HepG2 (cell line): ENCODE measurements around the gene TIAM2. TPM values are rescaled to one million over a fixed set of nuclear protein-coding genes. Genes with fewer than 3 reads are reported as not detected.
A peak's percentile ranks its signal among the peaks of the same experiment; 100 is the strongest.

Source experiments
- ATAC-seq: fragments of 200-7000 bp; cut with Tn5 transposase; 3 replicates; pipeline ENCODE4 v1.9.1; 2020; ENCODE audit warnings: mild to moderate bottlenecking, moderate library complexity
- BruUV-seq: library from RNA; stranded (reverse); fragments of 400-500 nt; replicated peaks from 2 replicates; lab custom pipeline; 2021; lab: Mats Ljungman, UMichigan
- CTCF ChIA-PET: fragments of 300-600 bp; formaldehyde crosslinking; extraction: SDS; loops from one replicate; lab custom pipeline; 2021; ENCODE audit warnings: low total read pairs, inconsistent platforms, low intra/inter-chr PET ratio; lab: Yijun Ruan, JAX
- POLR2A ChIA-PET: fragments of 350-600 bp; sonication (Branson Sonifier 250); formaldehyde crosslinking; loops from one replicate; lab custom pipeline; 2020; ENCODE audit warnings: antibody characterized with exemption, inconsistent platforms; lab: Yijun Ruan, JAX
- DNase-seq: peaks from one replicate; pipeline ENCODE4 v3.0.0-alpha.2; 2015; ENCODE audit warnings: low spot score
- FAIRE-seq: peaks from 3 replicates; lab custom pipeline; 2011; peaks lifted over from hg19 to GRCh38; lab: Jason Lieb, UNC
- H2AFZ ChIP-seq: one replicate; pipeline ENCODE4 v1.6.1; 2011; ENCODE audit warnings: low read length, inconsistent platforms
- H3K27ac ChIP-seq: fragments of 300-600 bp; 3 replicates; pipeline ENCODE4 v1.8.0; 2011; ENCODE audit warnings: mixed run types, mild to moderate bottlenecking, mixed read lengths, low read length, inconsistent platforms; ENCODE audit not compliant: insufficient read depth; ENCODE audit errors: extremely low read length
- H3K27me3 ChIP-seq, 2 experiments: fragments of 200-600 bp in 1 of 2; 2 replicates in 1 of 2; 3 replicates in 1 of 2; pipeline versions ENCODE4 v1.6.0 to v1.8.0; 2011; ENCODE audit warnings: low read length in 2 of 2, mild to moderate bottlenecking in 2 of 2, moderate library complexity in 2 of 2, inconsistent platforms in 1 of 2; ENCODE audit not compliant: insufficient read depth in 2 of 2, control insufficient read depth in 1 of 2
- H3K36me3 ChIP-seq, 2 experiments: fragments of 200-600 bp in 1 of 2; replicated peaks in 1 of 2; 2 replicates in 1 of 2; 3 replicates in 1 of 2; pipeline versions ENCODE4 v1.5.1 to v1.8.0; 2011; ENCODE audit warnings: low read length in 2 of 2, inconsistent platforms in 1 of 2; ENCODE audit not compliant: insufficient read depth in 2 of 2, control insufficient read depth in 1 of 2
- H3K4me1 ChIP-seq: 2 replicates; pipeline ENCODE4 v1.5.1; 2012; ENCODE audit warnings: low read length, inconsistent platforms; ENCODE audit not compliant: insufficient read depth
- H3K4me2 ChIP-seq: 2 replicates; pipeline ENCODE4 v1.6.0; 2011; ENCODE audit warnings: low read depth, low read length, inconsistent platforms
- H3K4me3 ChIP-seq, 3 experiments: fragments of 200-600 bp in 1 of 3; sonication (generic), shearing (Covaris generic) in 1 of 3; replicated peaks in 1 of 3; 2 replicates each; pipeline ENCODE4 v1.5.1; 2011 to 2016; ENCODE audit warnings: low read length in 3 of 3, inconsistent platforms in 2 of 3, low read depth in 2 of 3, mild to moderate bottlenecking in 2 of 3, control low read depth in 1 of 3, mixed read lengths in 1 of 3; ENCODE audit not compliant: insufficient read depth in 1 of 3
- H3K79me2 ChIP-seq: one replicate; pipeline ENCODE4 v1.6.1; 2011; ENCODE audit warnings: low read length, inconsistent platforms; ENCODE audit not compliant: insufficient read depth
- H3K9ac ChIP-seq: 2 replicates; pipeline ENCODE4 v1.6.0; 2011; ENCODE audit warnings: mild to moderate bottlenecking, low read depth, low read length, inconsistent platforms; ENCODE audit not compliant: insufficient read depth
- H3K9me3 ChIP-seq: 2 replicates; pipeline ENCODE4 v1.5.1; 2012; ENCODE audit warnings: mild to moderate bottlenecking, low read length
- H4K20me1 ChIP-seq: 2 replicates; pipeline ENCODE4 v1.6.0; 2011; ENCODE audit warnings: inconsistent platforms, mild to moderate bottlenecking, low read length, moderate library complexity; ENCODE audit not compliant: insufficient read depth
- AGO2 ChIP-seq: fragments of 200-400 bp; formaldehyde crosslinking; optimal IDR thresholded peaks from 2 replicates; pipeline ENCODE3; 2017; ENCODE audit warnings: mild to moderate bottlenecking, low read depth, low read length, moderate library complexity
- EEA1 ChIP-seq: sonication (generic); formaldehyde crosslinking; IDR thresholded peaks from 2 replicates; pipeline ENCODE4 v1.5.1; 2020; ENCODE audit warnings: mild to moderate bottlenecking, missing genetic modification reagents, borderline replicate concordance
- FOSL2 ChIP-seq: sonication (generic); formaldehyde crosslinking; IDR thresholded peaks from 2 replicates; pipeline ENCODE4 v1.4.0; 2020; ENCODE audit warnings: missing genetic modification reagents
- HOXA3 ChIP-seq: sonication (generic); formaldehyde crosslinking; IDR thresholded peaks from 2 replicates; pipeline ENCODE4 v1.5.0; 2020; ENCODE audit warnings: missing genetic modification reagents
- PAXIP1 ChIP-seq: sonication (generic); formaldehyde crosslinking; conservative IDR thresholded peaks from 2 replicates; pipeline ENCODE4 v1.4.0; 2020; ENCODE audit warnings: mild to moderate bottlenecking, missing genetic modification reagents, moderate library complexity
- PBX3 ChIP-seq: sonication (generic); formaldehyde crosslinking; IDR thresholded peaks from 2 replicates; pipeline ENCODE4 v1.8.1; 2023; ENCODE audit warnings: missing genetic modification reagents, inconsistent platforms, borderline replicate concordance
- ZMYM2 ChIP-seq: sonication (generic); formaldehyde crosslinking; IDR thresholded peaks from 2 replicates; pipeline ENCODE4 v1.8.0; 2022; ENCODE audit warnings: mild to moderate bottlenecking, missing genetic modification reagents
- ZNF225 ChIP-seq: sonication (generic); formaldehyde crosslinking; IDR thresholded peaks from 2 replicates; pipeline ENCODE4 v1.4.0; 2020; ENCODE audit warnings: mild to moderate bottlenecking, missing genetic modification reagents
- ZNF512B ChIP-seq: sonication (generic); formaldehyde crosslinking; IDR thresholded peaks from 2 replicates; pipeline ENCODE4 v1.5.1; 2020; ENCODE audit warnings: missing genetic modification reagents, mild to moderate bottlenecking, borderline replicate concordance
- ZNF562 ChIP-seq: sonication (generic); formaldehyde crosslinking; IDR thresholded peaks from 2 replicates; pipeline ENCODE4 v1.8.0; 2022; ENCODE audit warnings: missing genetic modification reagents, borderline replicate concordance
- ZNF775 ChIP-seq: sonication (generic); formaldehyde crosslinking; IDR thresholded peaks from 2 replicates; pipeline ENCODE4 v1.4.0; 2020; ENCODE audit warnings: missing genetic modification reagents, mild to moderate bottlenecking, moderate library complexity, borderline replicate concordance
- ZNF883 ChIP-seq: sonication (generic); formaldehyde crosslinking; IDR thresholded peaks from 2 replicates; pipeline ENCODE4 v1.5.1; 2020; ENCODE audit warnings: mild to moderate bottlenecking, missing genetic modification reagents; ENCODE audit errors: not compliant biosample characterization
- ZSCAN5A ChIP-seq: sonication (generic); formaldehyde crosslinking; IDR thresholded peaks from 2 replicates; pipeline ENCODE4 v1.8.0; 2022; ENCODE audit warnings: mild to moderate bottlenecking, missing genetic modification reagents, borderline replicate concordance
- WGBS: methylation state at CpG from one replicate; pipeline ENCODE4 v1.1.6; 2017; ENCODE audit warnings: low lambda C conversion rate; 5-methylcytosine and 5-hydroxymethylcytosine counted together
- in situ Hi-C: cut with HindIII; loops from 2 replicates; pipeline ENCODE4 v1.10.0; 2017; ENCODE audit warnings: low pct_unique_long_range_greater_than_20kb; ENCODE audit not compliant: extremely low pct_ligation_motif_present
- intact Hi-C: fragments of 100-400 bp; cut with micrococcal nuclease; formaldehyde crosslinking; loops from one replicate; pipeline ENCODE4 v1.10.0; 2022; ENCODE audit not compliant: unreplicated experiment
- polyA plus RNA-seq, 8 experiments: library from polyadenylated mRNA; depleted of rRNA in 3 of 8; stranded (reverse) in 7 of 8; unstranded in 1 of 8; fragments of >200 nt; fragmentation: Illumina TruSeq in 4 of 8; extraction: Trizol in 4 of 8; gene quantifications; 2 replicates each; pipeline versions ENCODE4 v1.2.1 to v1.2.3, GENCODE V29; 2011 to 2016; ENCODE audit warnings: low read depth in 4 of 8, missing spikeins in 1 of 8, mixed read lengths in 1 of 8; ENCODE audit not compliant: insufficient read depth in 1 of 8
- total RNA-seq, 5 experiments: library from RNA; depleted of rRNA; stranded (reverse); fragments of >200 nt; fragmentation: Illumina TruSeq; extraction: Trizol; gene quantifications; 2 replicates each; pipeline ENCODE4 v1.2.3, GENCODE V29; 2016; ENCODE audit warnings: low read depth in 1 of 5

TIAM2 gene
- total and polyA plus RNA-seq, 2 of the 13 experiments (the other 11 are each of a cell fraction or from before 2014, with no cell fraction given): 4.1 to 4.5 TPM

GRCh38 chr6:155185544-155185943 is 190.4 kb downstream of the TIAM2 start:
- no TSS peak for BruUV-seq
- no peak overlapping the region for H3K9ac ChIP-seq
- no peaks in the 10 kb centered on the region for H3K36me3 ChIP-seq
- H3K4me2 ChIP-seq: no peak overlapping the region
- in situ Hi-C loops: no loop called here
- H3K27ac ChIP-seq: no peak overlapping the region
- TF ChIP-seq PAXIP1 (CRISPR knock-in tag) (no peak), AGO2 (no peak), ZNF512B (CRISPR knock-in tag) (no peak), ZNF883 (CRISPR knock-in tag) (no peak), ZNF225 (CRISPR knock-in tag) (no peak), EEA1 (no peak), FOSL2 (no peak), ZMYM2 (no peak), PBX3 (CRISPR knock-in tag) (no peak), ZNF562 (CRISPR knock-in tag) (no peak), ZNF775 (CRISPR knock-in tag) (no peak), ZSCAN5A (CRISPR knock-in tag) (no peak), HOXA3 (CRISPR knock-in tag) (no peak)
- WGBS: 82% methylated on average over 6 of the region's 6 CpGs
- peak; percentile 41 for ATAC-seq
- peaks cover 32% of the 10 kb centered on the region for H3K4me1 ChIP-seq
- CTCF ChIA-PET: no interaction called here
- no peak overlapping the region for H3K4me3 ChIP-seq
- DNase-seq: no peak
- no peaks in the 10 kb centered on the region for H3K79me2 ChIP-seq
- intact Hi-C loops: no loop called here
- no peak overlapping the region for H2AFZ ChIP-seq
- H4K20me1 ChIP-seq: no peaks in the 10 kb centered on the region
- H3K9me3 ChIP-seq: no peaks in the 10 kb centered on the region
- H3K27me3 ChIP-seq: no peaks in the 10 kb centered on the region
- POLR2A ChIA-PET: no interaction called here
- FAIRE-seq: no peak
